ENCODE measurements around the gene ABCA2. TPM values are rescaled to one million over a fixed set of nuclear protein-coding genes. Genes with fewer than 3 reads are reported as not detected.
A peak's percentile ranks its signal among the peaks of the same experiment; 100 is the strongest.

ABCA2 gene
- total RNA-seq, 1 experiment from 2014 or later, result 114 TPM

DNA sequence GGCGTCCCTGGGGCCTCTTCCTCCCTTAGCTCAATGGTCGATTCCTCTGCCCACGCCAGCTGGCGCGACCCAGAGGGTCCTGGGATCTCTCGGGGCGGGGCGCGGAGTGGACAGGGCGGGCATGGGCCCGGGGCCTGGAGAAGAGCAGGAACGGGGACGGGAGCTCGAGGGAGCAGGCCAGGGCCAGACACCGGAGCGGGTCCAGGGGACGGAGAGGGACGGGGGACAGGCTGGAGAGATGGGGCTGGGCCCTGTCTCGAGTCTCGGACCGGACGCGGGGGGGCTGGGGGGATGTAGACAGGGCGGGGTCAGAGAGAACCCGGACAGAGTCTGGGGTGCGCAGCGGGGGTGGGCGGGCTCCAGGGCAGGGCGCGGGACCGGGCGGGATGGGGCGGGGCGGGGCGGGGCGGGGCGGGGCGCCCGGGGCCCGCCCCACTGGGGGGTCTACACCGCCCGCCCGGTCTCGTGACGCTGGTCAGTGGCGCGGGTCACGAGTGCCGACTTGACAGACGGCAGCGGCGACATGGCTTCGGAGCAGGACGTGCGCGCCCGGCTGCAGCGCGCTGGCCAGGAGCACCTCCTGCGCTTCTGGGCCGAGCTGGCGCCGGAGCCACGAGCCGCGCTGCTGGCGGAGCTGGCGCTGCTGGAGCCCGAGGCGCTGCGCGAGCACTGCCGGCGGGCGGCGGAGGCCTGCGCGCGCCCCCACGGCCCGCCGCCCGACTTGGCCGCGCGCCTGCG lies 49.1 kb upstream of the ABCA2 start, which contains the start of gene UAP1L1:
TSS of gene UAP1L1 (plus strand) at position 508 of the 738 bp plus-strand sequence. CDS start at position 524, 16 bp downstream.
- ChIA-PET RAD21 (ENCODE audit: low non-redundant PET in 1 of 2, low total read pairs in 2 of 2, uncharacterized antibody in 2 of 2, unreplicated experiment in 2 of 2) (interaction anchor here in 1 of 2 experiments (0.8 kb wide), 1 partner anchor 9 kb away, joined by 5 read pairs; no protein-coding TSS in a partner anchor), CTCF (interaction anchor here (0.6 to 2.1 kb wide), 4 partner anchors 9 to 346 kb away, joined by 3 to 12 read pairs (median 4); partner anchors contain the start of genes EXD3, NOXA1 and NPDC1), POLR2A (interaction anchor here (0.6 to 2.1 kb wide), 4 partner anchors 9 to 165 kb away, joined by 3 to 6 read pairs (median 4); partner anchors contain the start of gene MAN1B1)
- Histone ChIP-seq H2AFZ (ENCODE audit: low read depth, low read length, poor library complexity, severe bottlenecking) (peak within 1 kb of the TSS; percentile 32), H3K9me3 (ENCODE audit: control insufficient read depth in 1 of 2, insufficient read depth in 1 of 2, low read depth in 1 of 2, low read length in 2 of 2) (no peaks in the 10 kb centered on the region), H3K9ac (ENCODE audit: low read length) (peak within 1 kb of the TSS; percentile 72), H3K4me2 (ENCODE audit: low read length) (peak within 1 kb of the TSS; percentile 89), H3K9me2 (ENCODE audit: insufficient read depth) (no peaks in the 10 kb centered on the region), H3K27ac (ENCODE audit: low read depth, low read length) (peak within 1 kb of the TSS; percentile 66), H4K20me1 (ENCODE audit: insufficient read depth) (no peaks in the 10 kb centered on the region), H3K4me3 (replicated peaks in 1 of 2; ENCODE audit: low read depth in 1 of 2, low read length in 2 of 2) (peak within 1 kb of the TSS; percentile 57 to 66), H3K79me2 (ENCODE audit: insufficient read depth, low read length) (peaks cover 4% of the 10 kb centered on the region; the same call in 1 of the 2 replicates), H3K4me1 (ENCODE audit: control insufficient read depth in 1 of 2, insufficient read depth in 2 of 2, low read length in 2 of 2) (peaks cover 11 to 37% of the 10 kb centered on the region in 2 experiments), H3K36me3 (ENCODE audit: control insufficient read depth in 1 of 2, insufficient read depth in 2 of 2, low read length in 2 of 2) (peaks cover 0 to 8% of the 10 kb centered on the region in 2 experiments; a peak in 1 of 4 replicates), H3K27me3 (ENCODE audit: insufficient read depth, low read length) (no peaks in the 10 kb centered on the region)
- no TSS peak for BruUV-seq (replicated peaks)
- DNase-seq (ENCODE audit: low read depth, low spot score), result no peak
- intact Hi-C loops (cut with micrococcal nuclease), result no loop called here
- peak; percentile 81 for ATAC-seq
- TF ChIP-seq ZFX (IDR thresholded peaks at IDR 0.05) (0 out of 2 replicates have a peak, but pooled peaks have one; percentile 74), TCF7L2 (IDR thresholded peaks at IDR 0.05; ENCODE audit: borderline replicate concordance, extremely low read depth, insufficient read depth, insufficient read length) (peak; percentile 62), SP1 (IDR thresholded peaks at IDR 0.05; ENCODE audit: low read depth) (no peak), CEBPB (IDR thresholded peaks at IDR 0.05; ENCODE audit: low read depth) (no peak), RAD21 (IDR thresholded peaks at IDR 0.05; ENCODE audit: low read depth) (no peak), EGR1 (IDR thresholded peaks at IDR 0.05; ENCODE audit: low read depth) (no peak), POLR2A (IDR thresholded peaks at IDR 0.05; ENCODE audit: borderline replicate concordance, extremely low read depth, insufficient read depth, insufficient read length) (peak; percentile 27), EZH2phosphoT487 (IDR thresholded peaks at IDR 0.05; ENCODE audit: borderline replicate concordance) (no peak), CBX3 (IDR thresholded peaks at IDR 0.05; ENCODE audit: low read depth) (no peak), YY1 (IDR thresholded peaks at IDR 0.05; ENCODE audit: extremely low read depth, insufficient replicate concordance, low read depth, low read length) (no peak), FOSL1 (IDR thresholded peaks at IDR 0.05; ENCODE audit: low read depth) (no peak), EZH2 (IDR thresholded peaks at IDR 0.05) (no peak), SRF (IDR thresholded peaks at IDR 0.05; ENCODE audit: low read depth) (no peak), POLR2AphosphoS5 (IDR thresholded peaks at IDR 0.05; ENCODE audit: low read depth, low read length) (peak; percentile 65)
- TF ChIP-seq, protein P1, sequence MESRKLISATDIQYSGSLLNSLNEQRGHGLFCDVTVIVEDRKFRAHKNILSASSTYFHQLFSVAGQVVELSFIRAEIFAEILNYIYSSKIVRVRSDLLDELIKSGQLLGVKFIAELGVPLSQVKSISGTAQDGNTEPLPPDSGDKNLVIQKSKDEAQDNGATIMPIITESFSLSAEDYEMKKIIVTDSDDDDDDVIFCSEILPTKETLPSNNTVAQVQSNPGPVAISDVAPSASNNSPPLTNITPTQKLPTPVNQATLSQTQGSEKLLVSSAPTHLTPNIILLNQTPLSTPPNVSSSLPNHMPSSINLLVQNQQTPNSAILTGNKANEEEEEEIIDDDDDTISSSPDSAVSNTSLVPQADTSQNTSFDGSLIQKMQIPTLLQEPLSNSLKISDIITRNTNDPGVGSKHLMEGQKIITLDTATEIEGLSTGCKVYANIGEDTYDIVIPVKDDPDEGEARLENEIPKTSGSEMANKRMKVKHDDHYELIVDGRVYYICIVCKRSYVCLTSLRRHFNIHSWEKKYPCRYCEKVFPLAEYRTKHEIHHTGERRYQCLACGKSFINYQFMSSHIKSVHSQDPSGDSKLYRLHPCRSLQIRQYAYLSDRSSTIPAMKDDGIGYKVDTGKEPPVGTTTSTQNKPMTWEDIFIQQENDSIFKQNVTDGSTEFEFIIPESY (IDR thresholded peaks at IDR 0.05; ENCODE audit: extremely low read depth, insufficient replicate concordance, low read length), result no peak
- TF ChIP-seq, protein P2, sequence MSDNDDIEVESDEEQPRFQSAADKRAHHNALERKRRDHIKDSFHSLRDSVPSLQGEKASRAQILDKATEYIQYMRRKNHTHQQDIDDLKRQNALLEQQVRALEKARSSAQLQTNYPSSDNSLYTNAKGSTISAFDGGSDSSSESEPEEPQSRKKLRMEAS (IDR thresholded peaks at IDR 0.05), result no peak
- TF ChIP-seq, protein P3, sequence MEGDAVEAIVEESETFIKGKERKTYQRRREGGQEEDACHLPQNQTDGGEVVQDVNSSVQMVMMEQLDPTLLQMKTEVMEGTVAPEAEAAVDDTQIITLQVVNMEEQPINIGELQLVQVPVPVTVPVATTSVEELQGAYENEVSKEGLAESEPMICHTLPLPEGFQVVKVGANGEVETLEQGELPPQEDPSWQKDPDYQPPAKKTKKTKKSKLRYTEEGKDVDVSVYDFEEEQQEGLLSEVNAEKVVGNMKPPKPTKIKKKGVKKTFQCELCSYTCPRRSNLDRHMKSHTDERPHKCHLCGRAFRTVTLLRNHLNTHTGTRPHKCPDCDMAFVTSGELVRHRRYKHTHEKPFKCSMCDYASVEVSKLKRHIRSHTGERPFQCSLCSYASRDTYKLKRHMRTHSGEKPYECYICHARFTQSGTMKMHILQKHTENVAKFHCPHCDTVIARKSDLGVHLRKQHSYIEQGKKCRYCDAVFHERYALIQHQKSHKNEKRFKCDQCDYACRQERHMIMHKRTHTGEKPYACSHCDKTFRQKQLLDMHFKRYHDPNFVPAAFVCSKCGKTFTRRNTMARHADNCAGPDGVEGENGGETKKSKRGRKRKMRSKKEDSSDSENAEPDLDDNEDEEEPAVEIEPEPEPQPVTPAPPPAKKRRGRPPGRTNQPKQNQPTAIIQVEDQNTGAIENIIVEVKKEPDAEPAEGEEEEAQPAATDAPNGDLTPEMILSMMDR (IDR thresholded peaks at IDR 0.05 in 2 of 3, conservative IDR thresholded peaks at IDR 0.05 in 1 of 3; ENCODE audit: borderline replicate concordance in 1 of 3, insufficient read depth in 1 of 3, low read depth in 2 of 3, low read length in 2 of 3), result no peak
- TF ChIP-seq, protein P4, sequence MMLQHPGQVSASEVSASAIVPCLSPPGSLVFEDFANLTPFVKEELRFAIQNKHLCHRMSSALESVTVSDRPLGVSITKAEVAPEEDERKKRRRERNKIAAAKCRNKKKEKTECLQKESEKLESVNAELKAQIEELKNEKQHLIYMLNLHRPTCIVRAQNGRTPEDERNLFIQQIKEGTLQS (IDR thresholded peaks at IDR 0.05), result no peak

Measured in HCT116 (cell line).